ENCODE measurements around the gene DEPDC5. TPM values are rescaled to one million over a fixed set of nuclear protein-coding genes. Genes with fewer than 3 reads are reported as not detected.
"Not testable (repeated sequence)": the region's sequence is repeated elsewhere in the genome, so short reads cannot be mapped to it uniquely, and the experiment has no call there.

The DEPDC5 gene
- total RNA-seq, 1 experiment from 2014 or later: 16.7 TPM

DNA sequence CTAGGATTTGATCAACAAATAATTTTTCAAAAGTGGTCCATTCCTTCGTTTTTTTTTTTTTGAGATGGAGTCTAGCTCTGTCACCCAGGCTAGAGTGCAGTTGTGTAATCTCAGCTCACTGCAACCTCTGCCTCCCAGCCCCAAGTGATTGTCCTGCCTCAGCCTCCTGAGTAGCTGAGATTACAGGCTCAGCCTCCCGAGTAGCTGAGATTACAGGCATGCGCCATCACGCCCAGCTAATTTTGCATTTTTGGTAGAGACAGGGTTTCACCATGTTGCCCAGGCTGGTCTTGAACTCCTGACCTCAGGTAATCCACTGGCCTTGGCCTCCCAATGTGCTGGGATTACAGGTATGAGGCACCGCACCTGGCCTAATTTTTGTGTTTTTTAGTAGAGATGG is 5.0 kb downstream of the DEPDC5 start:
- H3K27ac ChIP-seq; H3K36me3 ChIP-seq; DNase-seq; H3K4me3 ChIP-seq; H3K9me3 ChIP-seq (replicated peaks); H3K27me3 ChIP-seq; H3K4me1 ChIP-seq: not testable (repeated sequence)

DNA sequence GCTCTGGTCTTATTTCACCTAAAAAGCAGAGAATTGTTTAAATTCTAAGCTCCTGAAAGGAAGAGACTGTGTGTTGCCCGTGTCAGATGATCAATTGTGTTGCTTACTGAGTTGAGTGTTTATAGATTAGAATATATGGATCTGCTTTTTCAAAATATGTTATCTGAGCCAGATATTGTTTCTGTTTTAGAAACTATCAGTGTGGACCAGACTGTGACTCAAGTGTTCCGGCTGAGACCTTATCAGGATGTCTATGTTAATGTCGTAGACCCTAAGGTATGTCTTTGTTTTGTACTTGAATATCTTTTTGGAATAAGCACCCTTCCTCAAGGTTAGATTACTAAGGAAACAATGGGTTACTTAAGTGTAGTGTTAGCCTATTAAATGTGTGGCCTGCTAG is 11.0 kb downstream of the DEPDC5 start:
- DNase-seq: no peak
- peaks cover 23% of the 10 kb centered on the region for H3K36me3 ChIP-seq

DNA sequence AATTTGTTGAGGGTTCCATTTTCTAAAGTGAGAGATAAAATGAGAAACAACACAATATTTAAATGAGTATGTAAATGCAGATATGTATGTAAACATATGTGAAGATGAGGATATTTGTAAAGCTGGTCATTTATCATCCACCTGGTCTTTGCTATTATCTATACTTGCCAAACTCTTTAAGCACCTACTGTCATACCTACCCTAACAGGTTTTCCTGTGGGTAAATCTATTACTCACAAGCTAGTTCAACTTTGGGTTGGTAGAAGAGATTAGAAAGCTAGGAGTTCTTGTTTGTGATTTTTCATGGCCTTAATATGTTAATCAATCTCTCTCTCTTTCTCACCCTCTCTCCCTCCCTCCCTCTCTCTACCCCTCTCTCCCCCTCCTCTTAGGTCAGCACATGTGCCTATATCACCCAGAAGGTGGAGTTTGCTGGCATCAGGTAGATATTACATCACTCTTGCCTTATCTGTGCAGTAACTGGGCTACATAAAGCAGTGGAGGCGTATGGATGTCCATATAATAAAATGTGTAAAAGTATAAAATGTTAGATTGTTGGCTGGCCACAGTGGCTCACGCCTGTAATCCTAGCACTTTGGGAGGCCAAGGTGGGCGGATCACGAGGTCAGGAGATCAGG is 14.7 kb downstream of the DEPDC5 start:
- peaks cover 23% of the 10 kb centered on the region for H3K36me3 ChIP-seq
- H3K9me3 ChIP-seq (replicated peaks): no peaks in the 10 kb centered on the region
- no peaks in the 10 kb centered on the region for H3K27me3 ChIP-seq
- no peak overlapping the region for H3K4me3 ChIP-seq
- H3K4me1 ChIP-seq: no peaks in the 10 kb centered on the region
- DNase-seq: no peak
- no peak overlapping the region for H3K27ac ChIP-seq

More for the DNA sequence above, 11.0 kb downstream of the DEPDC5 start:
- no peaks in the 10 kb centered on the region for H3K9me3 ChIP-seq (replicated peaks)
- no peak overlapping the region for H3K27ac ChIP-seq
- H3K4me3 ChIP-seq: no peak overlapping the region
- H3K27me3 ChIP-seq: no peaks in the 10 kb centered on the region
- no peaks in the 10 kb centered on the region for H3K4me1 ChIP-seq

DNA sequence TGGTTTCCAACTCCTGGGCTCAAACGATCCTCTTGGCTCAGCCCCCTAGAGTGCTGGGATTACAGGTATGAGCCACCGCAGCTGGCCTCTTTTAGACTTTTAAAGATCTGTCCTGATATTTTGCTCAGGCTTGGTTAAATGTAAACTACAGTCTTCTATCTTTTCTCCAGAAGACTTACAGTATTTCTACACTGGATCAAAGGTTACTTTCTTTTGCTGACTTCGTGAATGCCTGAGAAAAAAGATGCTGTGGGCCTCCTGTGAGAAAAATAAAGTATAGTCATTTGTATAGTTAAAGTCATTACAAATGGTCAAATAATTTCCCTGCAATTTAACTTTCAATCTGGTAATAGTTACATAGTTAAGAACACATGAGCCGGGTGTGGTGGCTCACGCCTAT is 19.6 kb downstream of the DEPDC5 start:
- no peaks in the 10 kb centered on the region for H3K4me1 ChIP-seq
- H3K27ac ChIP-seq: no peak overlapping the region
- no peaks in the 10 kb centered on the region for H3K27me3 ChIP-seq
- H3K36me3 ChIP-seq: peaks cover 10% of the 10 kb centered on the region
- no peaks in the 10 kb centered on the region for H3K9me3 ChIP-seq (replicated peaks)
- DNase-seq: no peak
- no peak overlapping the region for H3K4me3 ChIP-seq

DNA sequence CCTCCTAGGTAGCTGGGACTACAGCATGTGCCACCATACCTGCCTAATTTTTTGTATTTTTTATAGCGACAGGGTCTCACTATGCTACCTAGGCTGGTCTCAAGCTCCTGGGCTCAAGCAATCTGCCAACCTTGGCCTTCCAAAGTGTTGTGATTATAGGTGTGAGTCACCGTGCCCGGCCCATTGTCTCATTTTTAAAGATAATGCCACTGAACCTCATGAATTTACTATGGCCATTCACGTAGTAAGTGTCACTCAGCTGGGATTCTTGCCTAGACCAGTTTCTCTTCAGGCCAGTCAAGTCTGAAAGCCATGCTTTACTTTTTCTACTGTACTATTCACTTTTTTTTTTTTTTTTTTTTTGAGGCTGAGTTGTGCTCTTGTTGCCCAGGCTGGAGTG is 22.4 kb downstream of the DEPDC5 start:
- no peaks in the 10 kb centered on the region for H3K9me3 ChIP-seq (replicated peaks)
- no peak for DNase-seq
- H3K36me3 ChIP-seq: peaks cover 8% of the 10 kb centered on the region
- H3K4me1 ChIP-seq: no peaks in the 10 kb centered on the region
- no peaks in the 10 kb centered on the region for H3K27me3 ChIP-seq
- H3K27ac ChIP-seq: no peak overlapping the region
- H3K4me3 ChIP-seq: no peak overlapping the region

DNA sequence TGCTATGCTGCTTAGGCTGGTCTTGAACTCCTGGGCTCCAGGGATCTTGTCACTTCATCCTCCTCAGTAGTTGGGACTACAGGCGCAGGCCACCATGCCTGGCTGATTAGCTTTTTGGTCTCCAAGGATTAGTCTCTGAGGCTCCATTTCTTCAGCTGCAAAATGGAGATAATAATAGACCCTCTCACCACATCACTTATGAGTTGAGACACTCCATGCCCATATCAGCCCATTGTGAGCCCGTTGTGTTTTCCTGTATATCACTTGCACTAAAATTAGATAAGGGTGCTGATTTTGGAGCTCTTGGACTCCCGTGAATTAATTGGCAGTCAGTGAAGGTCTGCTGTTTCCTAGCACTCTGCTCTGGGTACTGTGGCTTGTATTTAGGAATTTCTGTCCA is 36.0 kb downstream of the DEPDC5 start:
- Histone ChIP-seq H3K4me1 (no peaks in the 10 kb centered on the region), H3K36me3 (peaks cover 21% of the 10 kb centered on the region), H3K9me3 (replicated peaks) (no peaks in the 10 kb centered on the region), H3K27ac (no peak overlapping the region), H3K4me3 (no peak overlapping the region), H3K27me3 (no peaks in the 10 kb centered on the region)
- no peak for DNase-seq

DNA sequence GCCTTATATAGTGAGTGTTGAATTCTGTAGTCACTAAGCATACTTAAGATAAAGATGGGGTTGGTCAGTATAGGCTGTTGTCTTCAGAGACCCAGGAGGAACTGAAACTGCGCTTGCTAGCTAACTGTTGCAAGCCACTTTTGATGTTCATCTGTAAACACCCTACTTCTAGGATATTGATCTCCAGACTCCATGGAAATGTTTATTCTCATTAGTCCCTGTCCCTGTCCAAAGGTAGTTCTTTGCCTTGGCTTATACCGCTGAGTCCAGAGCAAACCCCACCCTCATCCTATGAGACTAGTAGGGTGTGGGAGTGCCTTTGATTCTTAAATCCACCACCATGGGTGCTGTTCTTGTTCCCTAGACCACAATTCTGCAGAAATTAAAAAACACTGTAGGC is 36.4 kb downstream of the DEPDC5 start:
- Histone ChIP-seq H3K27ac (no peak overlapping the region), H3K36me3 (peaks cover 17% of the 10 kb centered on the region), H3K27me3 (no peaks in the 10 kb centered on the region), H3K9me3 (replicated peaks) (no peaks in the 10 kb centered on the region), H3K4me3 (no peak overlapping the region), H3K4me1 (no peaks in the 10 kb centered on the region)
- no peak for DNase-seq

DNA sequence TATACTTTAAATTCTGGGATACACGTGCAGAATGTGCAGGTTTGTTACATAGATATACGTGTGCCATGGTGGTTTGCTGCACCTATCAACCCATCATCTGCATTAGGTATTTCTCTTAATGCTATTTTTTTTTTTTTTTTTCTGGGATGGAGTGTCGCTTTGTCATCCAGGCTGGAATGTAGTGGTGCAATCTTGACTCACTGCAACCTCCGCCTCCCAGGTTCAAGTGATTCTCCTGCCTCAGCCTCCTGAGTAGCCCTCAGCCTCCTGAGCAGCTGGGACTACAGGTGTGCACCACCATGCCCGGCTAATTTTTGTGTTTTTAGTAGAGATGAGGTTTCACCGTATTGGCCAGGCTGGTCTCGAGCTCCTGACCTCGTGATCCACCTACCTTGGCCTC is 45.5 kb downstream of the DEPDC5 start:
- peaks cover 18% of the 10 kb centered on the region for H3K36me3 ChIP-seq
- H3K4me3 ChIP-seq; H3K9me3 ChIP-seq (replicated peaks); DNase-seq; H3K27ac ChIP-seq; H3K4me1 ChIP-seq; H3K27me3 ChIP-seq: not testable (repeated sequence)

DNA sequence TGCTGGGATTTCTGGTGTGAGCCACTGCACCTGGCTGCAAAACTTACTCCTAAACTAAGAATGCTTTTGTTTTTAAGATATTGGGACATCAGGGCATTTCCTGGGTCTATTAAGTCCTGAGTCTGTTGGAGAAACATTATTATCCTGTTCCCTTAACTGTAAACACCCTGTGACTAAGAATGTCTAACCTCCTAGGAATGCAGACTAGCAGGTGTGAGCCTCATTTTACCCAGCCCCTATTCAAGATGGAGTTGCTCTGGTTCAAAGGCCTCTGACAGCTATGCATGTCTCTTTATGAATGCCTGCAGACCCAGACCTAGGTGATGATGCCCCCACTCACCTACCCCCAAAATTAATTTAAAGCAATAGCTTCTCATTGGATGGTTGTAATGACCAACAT is 46.2 kb downstream of the DEPDC5 start:
- no peak overlapping the region for H3K27ac ChIP-seq
- no peak for DNase-seq
- H3K27me3 ChIP-seq: no peaks in the 10 kb centered on the region
- no peak overlapping the region for H3K4me3 ChIP-seq
- H3K9me3 ChIP-seq (replicated peaks): no peaks in the 10 kb centered on the region
- H3K36me3 ChIP-seq: peaks cover 23% of the 10 kb centered on the region
- H3K4me1 ChIP-seq: no peaks in the 10 kb centered on the region

DNA sequence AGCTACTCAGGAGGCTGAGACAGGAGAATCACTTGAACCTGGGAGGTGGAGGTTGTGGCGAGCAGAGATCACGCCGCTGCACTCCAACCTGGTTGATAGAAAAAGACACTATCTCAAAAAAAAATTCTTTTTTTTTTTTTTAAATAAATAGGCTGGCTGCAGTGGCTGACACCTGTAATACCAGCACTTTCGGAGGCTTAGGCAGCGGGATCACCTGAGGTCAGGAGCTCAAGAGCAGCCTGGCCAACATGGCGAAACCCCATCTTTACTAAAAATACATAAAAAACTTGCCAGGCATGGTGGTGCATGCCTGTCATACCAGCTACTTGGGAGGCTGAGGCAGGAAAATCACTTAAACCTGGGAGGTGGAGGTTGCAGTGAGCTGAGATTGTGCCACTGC is 47.0 kb downstream of the DEPDC5 start:
- H3K4me1 ChIP-seq; H3K27ac ChIP-seq; H3K27me3 ChIP-seq; H3K4me3 ChIP-seq; H3K9me3 ChIP-seq (replicated peaks); DNase-seq: not testable (repeated sequence)
- peaks cover 27% of the 10 kb centered on the region for H3K36me3 ChIP-seq

DNA sequence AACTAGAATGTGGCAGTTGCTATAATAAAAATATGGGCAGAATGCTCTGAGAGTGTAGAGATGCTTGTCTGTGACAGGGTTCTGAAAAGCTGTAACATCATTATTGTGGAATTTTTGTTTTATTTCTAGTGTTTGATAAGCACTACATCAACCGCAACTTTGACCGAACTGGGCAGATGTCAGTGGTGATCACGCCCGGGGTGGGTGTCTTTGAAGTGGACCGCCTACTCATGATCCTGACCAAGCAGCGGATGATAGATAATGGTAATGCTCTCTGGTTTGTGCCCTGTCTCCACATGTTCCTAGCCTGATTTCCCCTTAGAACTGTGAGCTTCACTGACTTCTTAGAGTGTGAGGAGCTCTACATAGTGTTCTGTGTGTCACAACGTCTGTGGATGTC is 48.8 kb downstream of the DEPDC5 start:
- peaks cover 29% of the 10 kb centered on the region for H3K36me3 ChIP-seq

DNA sequence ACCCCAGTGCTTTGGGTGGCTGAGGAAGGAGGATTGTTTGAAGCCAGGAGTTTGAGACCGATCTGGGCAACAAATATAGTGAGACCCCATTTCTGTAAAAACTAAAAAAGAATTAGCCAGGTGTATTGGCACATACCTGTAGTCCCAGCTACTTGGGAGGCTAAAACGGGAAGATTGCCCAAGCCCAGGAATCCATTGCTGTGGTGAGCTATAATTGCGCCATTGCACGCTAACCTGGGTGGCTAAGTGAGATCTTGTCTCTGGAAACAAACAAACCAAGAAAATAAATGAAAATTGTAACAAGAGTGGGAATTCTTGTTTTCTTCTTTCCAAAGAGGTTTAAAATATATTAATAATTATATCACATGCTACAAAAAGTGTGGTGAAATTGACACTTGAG is 52.9 kb downstream of the DEPDC5 start:
- Histone ChIP-seq H3K4me3 (no peak overlapping the region), H3K36me3 (peaks cover 17% of the 10 kb centered on the region), H3K27me3 (no peaks in the 10 kb centered on the region), H3K4me1 (no peaks in the 10 kb centered on the region), H3K9me3 (replicated peaks) (no peaks in the 10 kb centered on the region), H3K27ac (no peak overlapping the region)
- no peak for DNase-seq

More for the DNA sequence above, 48.8 kb downstream of the DEPDC5 start:
- Histone ChIP-seq H3K4me3 (no peak overlapping the region), H3K27me3 (no peaks in the 10 kb centered on the region), H3K27ac (no peak overlapping the region), H3K4me1 (no peaks in the 10 kb centered on the region), H3K9me3 (replicated peaks) (no peaks in the 10 kb centered on the region)
- DNase-seq: no peak

DNA sequence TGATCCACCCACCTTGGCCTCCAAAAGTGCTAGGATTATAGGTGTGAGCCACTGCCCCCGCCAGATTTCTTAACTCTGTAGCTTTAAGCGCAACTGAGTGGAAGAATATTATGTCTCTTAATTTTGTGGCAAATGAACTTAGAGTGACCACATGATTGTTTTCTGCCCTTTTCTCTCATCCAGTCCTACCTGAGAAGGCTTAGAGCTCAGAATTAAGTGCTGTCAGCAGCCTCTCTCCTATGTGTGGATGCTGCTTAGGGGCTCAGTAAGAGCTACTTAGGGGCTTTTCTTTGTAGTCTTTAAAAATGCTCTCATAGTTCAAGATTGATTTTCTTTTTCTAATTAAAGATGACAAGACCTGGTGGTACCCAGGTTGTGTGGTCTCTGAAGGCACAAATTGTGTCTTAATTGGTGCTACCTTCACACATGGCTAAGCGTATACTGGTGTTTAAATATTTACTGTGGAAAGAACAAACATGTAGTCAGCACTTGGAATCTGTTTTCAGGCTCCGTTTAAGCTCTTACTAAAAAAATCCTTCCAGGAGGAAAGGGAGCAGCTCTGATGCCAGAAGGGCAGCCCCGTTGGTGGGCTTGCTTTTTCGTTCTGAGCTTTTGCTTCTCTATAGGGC is 59.3 kb downstream of the DEPDC5 start:
- Histone ChIP-seq H3K9me3 (replicated peaks) (no peaks in the 10 kb centered on the region), H3K36me3 (peaks cover 24% of the 10 kb centered on the region), H3K27ac (no peak overlapping the region), H3K27me3 (no peaks in the 10 kb centered on the region), H3K4me1 (no peaks in the 10 kb centered on the region), H3K4me3 (no peak overlapping the region)
- DNase-seq: no peak

DNA sequence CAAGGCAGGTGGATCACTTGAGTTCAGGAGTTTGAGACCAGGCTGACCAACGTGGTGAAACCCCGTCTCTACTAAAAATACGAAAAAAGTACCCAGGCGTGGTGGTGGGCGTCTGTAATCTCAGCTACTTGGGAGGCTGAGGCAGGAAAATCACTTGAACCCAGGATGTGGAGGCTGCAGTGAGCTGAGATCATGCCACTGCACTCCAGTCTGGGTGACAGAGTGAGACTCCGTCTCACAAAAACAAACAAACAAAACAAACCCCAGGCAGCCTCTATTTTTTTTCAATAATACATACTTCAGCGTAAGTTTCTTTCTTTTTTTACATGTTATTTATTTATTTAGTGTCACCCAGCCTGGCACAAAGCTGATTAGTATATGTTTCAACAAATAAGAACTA is 60.1 kb downstream of the DEPDC5 start:
- peaks cover 31% of the 10 kb centered on the region for H3K36me3 ChIP-seq
- not testable (repeated sequence) for H3K27me3 ChIP-seq; H3K4me3 ChIP-seq; H3K27ac ChIP-seq; H3K4me1 ChIP-seq; DNase-seq; H3K9me3 ChIP-seq (replicated peaks)

DNA sequence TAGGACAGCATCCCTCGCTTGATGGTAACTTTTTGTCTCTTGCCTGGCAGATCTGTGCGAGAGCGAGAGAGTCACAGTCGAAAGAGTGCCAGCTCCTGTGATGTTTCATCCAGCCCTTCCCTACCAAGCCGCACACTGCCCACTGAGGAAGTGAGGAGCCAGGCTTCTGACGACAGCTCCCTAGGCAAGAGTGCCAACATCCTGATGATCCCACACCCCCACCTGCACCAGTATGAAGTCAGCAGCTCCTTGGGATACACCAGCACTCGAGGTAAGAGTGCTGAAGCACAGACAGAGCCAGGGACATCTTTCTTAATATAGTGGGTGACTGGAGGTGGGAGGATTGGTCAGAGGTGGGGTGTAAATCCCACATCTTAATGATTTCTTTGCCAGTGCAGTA is 61.1 kb downstream of the DEPDC5 start:
- Histone ChIP-seq H3K36me3 (peaks cover 29% of the 10 kb centered on the region), H3K4me3 (no peak overlapping the region), H3K4me1 (no peaks in the 10 kb centered on the region), H3K9me3 (replicated peaks) (no peaks in the 10 kb centered on the region), H3K27ac (no peak overlapping the region), H3K27me3 (no peaks in the 10 kb centered on the region)
- DNase-seq: no peak

DNA sequence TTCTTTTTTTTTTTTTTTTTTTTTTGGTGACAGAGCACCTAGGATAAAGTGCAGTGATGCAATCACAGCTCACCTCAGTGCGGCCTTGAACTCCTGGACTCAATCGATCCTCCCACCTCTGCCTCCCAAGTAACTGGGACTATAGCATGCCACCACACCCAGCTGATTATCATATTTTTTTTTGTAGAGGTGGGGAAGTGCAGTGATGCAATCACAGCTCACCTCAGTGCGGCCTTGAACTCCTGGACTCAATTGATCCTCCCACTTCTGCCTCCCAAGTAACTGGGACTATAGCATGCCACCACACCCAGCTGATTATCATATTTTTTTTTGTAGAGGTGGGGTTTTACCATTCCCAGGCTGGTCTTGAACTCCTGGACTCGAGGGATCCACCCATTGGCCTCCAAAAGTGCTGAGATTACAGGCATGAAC is 61.6 kb downstream of the DEPDC5 start:
- peaks cover 29% of the 10 kb centered on the region for H3K36me3 ChIP-seq
- H3K9me3 ChIP-seq (replicated peaks); H3K4me1 ChIP-seq; H3K27me3 ChIP-seq; DNase-seq; H3K27ac ChIP-seq; H3K4me3 ChIP-seq: not testable (repeated sequence)
